Endothelial cell of umbilical vein (primary cell): Measurements from ENCODE around the gene TNS1. TPM values are rescaled to one million over a fixed set of nuclear protein-coding genes. Genes with fewer than 3 reads are reported as not detected.

Experiments
- BruUV-seq: library from RNA; stranded (reverse); fragments of 400-500 nt; replicated peaks from 2 replicates; lab custom pipeline; 2021; lab: Mats Ljungman, UMichigan
- CTCF ChIA-PET: fragments of 300-600, 350-600 bp; sonication (Branson Sonifier 250); formaldehyde crosslinking; loops from one replicate; lab custom pipeline; 2021; ENCODE audit warnings: antibody characterized with exemption, inconsistent platforms; lab: Charles Lee
- POLR2A ChIA-PET: fragments of 300-600, 350-600 bp; sonication (Branson Sonifier 250); formaldehyde crosslinking; loops from one replicate; lab custom pipeline; 2021; ENCODE audit warnings: antibody characterized with exemption, inconsistent platforms; lab: Charles Lee
- DNase-seq: peaks from one replicate; pipeline ENCODE4 v3.0.0-alpha.2; 2011; ENCODE audit warnings: low read depth, low spot score
- FAIRE-seq: peaks from 2 replicates; lab custom pipeline; 2011; peaks lifted over from hg19 to GRCh38; lab: Jason Lieb, UNC
- H2AFZ ChIP-seq: 2 replicates; pipeline ENCODE4 v1.6.0; 2012; ENCODE audit warnings: low read depth, low read length, control low read depth, inconsistent platforms
- H3K27ac ChIP-seq: 2 replicates; pipeline ENCODE4 v1.5.1; 2011; ENCODE audit warnings: low read depth, mild to moderate bottlenecking, control low read depth, low read length, moderate library complexity; ENCODE audit not compliant: insufficient read depth
- H3K27me3 ChIP-seq, 2 experiments: 2 replicates each; pipeline versions ENCODE4 v1.6.0 to v1.6.1; 2011; ENCODE audit warnings: low read length in 2 of 2, mixed read lengths in 1 of 2; ENCODE audit not compliant: control insufficient read depth in 2 of 2, insufficient read depth in 2 of 2
- H3K36me3 ChIP-seq, 2 experiments: 2 replicates in 1 of 2; 3 replicates in 1 of 2; pipeline ENCODE4 v1.5.1; 2011; ENCODE audit warnings: low read length in 2 of 2, mild to moderate bottlenecking in 1 of 2, moderate library complexity in 1 of 2; ENCODE audit not compliant: control insufficient read depth in 2 of 2, insufficient read depth in 2 of 2; ENCODE audit errors: extremely low read depth in 1 of 2
- H3K4me1 ChIP-seq: 3 replicates; pipeline ENCODE4 v1.5.1; 2011; ENCODE audit warnings: mild to moderate bottlenecking, low read length; ENCODE audit not compliant: control insufficient read depth, insufficient read depth; ENCODE audit errors: extremely low read depth
- H3K4me2 ChIP-seq: 2 replicates; pipeline ENCODE4 v1.6.1; 2011; ENCODE audit warnings: low read length, control low read depth, mixed read lengths; ENCODE audit not compliant: insufficient read depth
- H3K4me3 ChIP-seq, 3 experiments: fragments of 200-600 bp in 1 of 3; sonication (generic), shearing (Covaris generic) in 1 of 3; replicated peaks in 1 of 3; 2 replicates each; pipeline ENCODE4 v1.5.1; 2011 to 2016; ENCODE audit warnings: control low read depth in 3 of 3, low read length in 3 of 3, mild to moderate bottlenecking in 2 of 3, inconsistent platforms in 1 of 3, low read depth in 1 of 3, moderate library complexity in 1 of 3; ENCODE audit not compliant: insufficient read depth in 1 of 3
- H3K79me2 ChIP-seq: 2 replicates; pipeline ENCODE4 v1.6.0; 2012; ENCODE audit warnings: low read length, inconsistent platforms; ENCODE audit not compliant: control insufficient read depth, insufficient read depth
- H3K9ac ChIP-seq: replicated peaks from 2 replicates; pipeline ENCODE3; 2011; ENCODE audit warnings: low read length, control low read depth; ENCODE audit not compliant: insufficient read depth; ENCODE audit errors: extremely low read depth
- H3K9me1 ChIP-seq: replicated peaks from 3 replicates; pipeline ENCODE4 v1.6.0; 2011; ENCODE audit warnings: mild to moderate bottlenecking, low read length; ENCODE audit not compliant: control insufficient read depth, insufficient read depth; ENCODE audit errors: extremely low read depth
- H3K9me3 ChIP-seq: replicated peaks from 2 replicates; pipeline ENCODE4 v1.5.1; 2012; ENCODE audit warnings: low read length, inconsistent platforms; ENCODE audit not compliant: control insufficient read depth, insufficient read depth
- H4K20me1 ChIP-seq: replicated peaks from 2 replicates; pipeline ENCODE3; 2011; ENCODE audit warnings: mild to moderate bottlenecking, low read length; ENCODE audit not compliant: control insufficient read depth, insufficient read depth; ENCODE audit errors: extremely low read depth
- CTCF ChIP-seq, 2 donors: IDR thresholded peaks; 1 replicate in 1 of 2; 2 replicates in 1 of 2; pipeline ENCODE4 v1.5.1; 2011; ENCODE audit warnings: low read length in 2 of 2, mild to moderate bottlenecking in 2 of 2, moderate library complexity in 2 of 2, control low read depth in 1 of 2, inconsistent platforms in 1 of 2, low read depth in 1 of 2; ENCODE audit not compliant: insufficient read depth in 1 of 2; ENCODE audit errors: extremely low read depth in 1 of 2
- EZH2 ChIP-seq: IDR thresholded peaks from 2 replicates; pipeline ENCODE4 v1.6.1; 2012; ENCODE audit warnings: borderline replicate concordance, low read depth, mild to moderate bottlenecking, moderate library complexity, low read length, inconsistent platforms; ENCODE audit not compliant: severe bottlenecking
- FOS ChIP-seq: IDR thresholded peaks from 2 replicates; pipeline ENCODE4 v1.6.1; 2011; ENCODE audit warnings: mild to moderate bottlenecking, low read length, moderate library complexity, borderline replicate concordance; ENCODE audit not compliant: insufficient read depth
- GATA2 ChIP-seq: IDR thresholded peaks from 2 replicates; pipeline ENCODE4 v1.7.0; 2011; ENCODE audit warnings: low read depth, mild to moderate bottlenecking, moderate library complexity, mixed read lengths, low read length; ENCODE audit not compliant: insufficient read length, insufficient read depth
- POLR2AphosphoS5 ChIP-seq: IDR thresholded peaks from 2 replicates; pipeline ENCODE4 v1.6.1; 2012; ENCODE audit warnings: low read depth, mild to moderate bottlenecking, control low read depth, low read length, moderate library complexity; ENCODE audit not compliant: insufficient read depth
- dilution Hi-C: fragments of 300-500 bp; cut with MboI; formaldehyde crosslinking; loops from one replicate; pipeline ENCODE4 v1.15.0; 2019; ENCODE audit warnings: low sequenced_read_pairs; ENCODE audit not compliant: extremely low pct_ligation_motif_present
- intact Hi-C: fragments of 100-400 bp; cut with micrococcal nuclease; formaldehyde crosslinking; loops from one replicate; pipeline ENCODE4 v1.10.0; 2022
- polyA plus RNA-seq, 4 experiments: library from polyadenylated mRNA; depleted of rRNA in 3 of 4; stranded (reverse) in 3 of 4; unstranded in 1 of 4; fragments of >200 nt; gene quantifications; 2 replicates each; pipeline versions ENCODE4 v1.2.1 to v1.2.3, GENCODE V29; 2011 to 2012; ENCODE audit warnings: missing spikeins in 1 of 4
- total RNA-seq: library from RNA; stranded (reverse); gene quantifications from 2 replicates; pipeline ENCODE4 v1.2.3, GENCODE V29; 2021

The TNS1 gene
- total and polyA plus RNA-seq, 2 donors (not counting 3 experiments of a cell fraction or from before 2014, with no cell fraction given) = 11.0 to 52.1 TPM

DNA sequence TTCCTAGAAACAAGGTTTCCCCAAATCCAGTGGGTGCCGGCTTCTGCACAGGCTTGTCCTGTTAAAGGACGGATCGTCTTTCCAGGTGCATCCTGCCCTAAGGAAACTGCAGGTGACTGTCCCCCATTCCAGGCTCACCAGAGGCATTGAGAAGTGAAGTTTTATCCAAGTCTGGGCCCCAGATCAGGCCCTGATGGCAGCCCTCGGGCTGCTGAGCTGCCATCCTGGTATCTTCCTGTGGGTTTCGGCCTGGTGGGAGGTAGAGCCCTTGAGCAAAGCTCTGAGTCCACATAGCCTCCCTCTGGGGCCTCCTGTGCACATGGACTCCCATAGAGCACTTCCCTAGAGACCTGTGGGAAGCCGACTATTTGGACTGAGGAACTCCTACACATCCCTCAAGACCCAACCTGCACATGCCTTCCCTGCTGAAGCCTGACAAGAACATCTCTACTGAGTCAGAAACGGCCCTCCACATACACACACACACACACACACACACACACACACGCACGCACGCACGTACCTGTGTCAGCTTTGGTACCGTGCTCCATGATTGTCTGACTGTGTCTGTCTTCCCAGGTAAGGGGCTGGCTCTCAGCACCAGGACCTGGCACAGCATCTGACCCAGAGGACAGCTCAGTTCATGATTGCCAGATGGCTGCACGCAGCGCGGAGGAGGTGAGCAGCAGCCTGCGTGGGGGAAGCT is 16.4 kb downstream of the TNS1 start:
- intact Hi-C loops (no loop called here), dilution Hi-C loops (no loop called here)
- no peak for TF ChIP-seq POLR2AphosphoS5
- no peak for TF ChIP-seq GATA2
- no peak for TF ChIP-seq EZH2
- TF ChIP-seq FOS = no peak
- TF ChIP-seq CTCF (IDR thresholded peaks at IDR 0.05; ENCODE audit: extremely low read depth in 1 of 2, insufficient read depth in 1 of 2, low read depth in 1 of 2, low read length in 2 of 2) = no peak
- Histone ChIP-seq H3K4me1 (peaks cover 16% of the 10 kb centered on the region), H3K4me3 (no peak overlapping the region), H3K27me3 (no peaks in the 10 kb centered on the region), H3K9me3 (no peaks in the 10 kb centered on the region), H2AFZ (no peak overlapping the region), H4K20me1 (no peaks in the 10 kb centered on the region), H3K9me1 (no peaks in the 10 kb centered on the region), H3K36me3 (no peaks in the 10 kb centered on the region), H3K9ac (no peak overlapping the region), H3K27ac (no peak overlapping the region), H3K4me2 (no peak overlapping the region), H3K79me2 (no peaks in the 10 kb centered on the region)
- DNase-seq = no peak
- POLR2A ChIA-PET = no interaction called here
- FAIRE-seq = no peak
- CTCF ChIA-PET = interaction anchor here (1.0 to 7.4 kb wide), 9 partner anchors 13 to 198 kb away, joined by 3 to 204 read pairs (median 5); no protein-coding TSS in a partner anchor
- no TSS peak for BruUV-seq
